OCI-LY7 (cell line): ENCODE data around the gene IPO13. TPM values are rescaled to one million over a fixed set of nuclear protein-coding genes. Genes with fewer than 3 reads are reported as not detected.

Source experiments
- BruUV-seq: library from RNA; stranded (reverse); fragments of 400-500 nt; replicated peaks from 2 replicates; lab custom pipeline; 2021; lab: Mats Ljungman, UMichigan
- CTCF ChIA-PET: fragments of 300-600 bp; sonication (Branson Sonifier 250); formaldehyde crosslinking; loops from one replicate; lab custom pipeline; 2022; ENCODE audit warnings: antibody characterized with exemption; ENCODE audit not compliant: unreplicated experiment; lab: Charles Lee
- POLR2A ChIA-PET: fragments of 300-600 bp; sonication (Branson Sonifier 250); formaldehyde crosslinking; loops from one replicate; lab custom pipeline; 2022; ENCODE audit warnings: antibody characterized with exemption; lab: Charles Lee
- DNase-seq: peaks from one replicate; pipeline ENCODE4 v3.0.0-alpha.2; 2015; ENCODE audit warnings: low spot score
- H2AFZ ChIP-seq: fragments of 200-600 bp; sonication (generic), shearing (Covaris generic); 2 replicates; pipeline ENCODE4 v1.6.1; 2014; ENCODE audit warnings: mild to moderate bottlenecking, antibody characterized with exemption, low read length, moderate library complexity
- H3K27ac ChIP-seq: fragments of 200-600 bp; sonication (generic); 2 replicates; pipeline ENCODE4 v1.5.1; 2014; ENCODE audit warnings: mixed run types, low read depth, mild to moderate bottlenecking, moderate library complexity, low read length, inconsistent platforms; ENCODE audit not compliant: poor library complexity, severe bottlenecking
- H3K36me3 ChIP-seq: fragments of 200-600 bp; sonication (generic); 2 replicates; pipeline ENCODE4 v1.6.1; 2014; ENCODE audit warnings: mild to moderate bottlenecking, antibody characterized with exemption, low read length, moderate library complexity, mixed read lengths; ENCODE audit not compliant: insufficient read depth
- H3K4me1 ChIP-seq: fragments of 200-600 bp; sonication (generic); 2 replicates; pipeline ENCODE4 v1.5.1; 2014; ENCODE audit warnings: mild to moderate bottlenecking, low read length; ENCODE audit not compliant: insufficient read depth, poor library complexity, severe bottlenecking
- H3K4me2 ChIP-seq: fragments of 200-600 bp; sonication (generic); 2 replicates; pipeline ENCODE4 v1.6.1; 2014; ENCODE audit warnings: mild to moderate bottlenecking, low read length
- H3K4me3 ChIP-seq: fragments of 200-600 bp; sonication (generic); 2 replicates; pipeline ENCODE4 v1.5.1; 2014; ENCODE audit warnings: mild to moderate bottlenecking, low read depth, low read length; ENCODE audit not compliant: poor library complexity, severe bottlenecking
- H3K79me2 ChIP-seq: fragments of 200-600 bp; sonication (generic); 2 replicates; pipeline ENCODE4 v1.6.1; 2016; ENCODE audit warnings: low read depth, mild to moderate bottlenecking, low read length, moderate library complexity, mixed read lengths; ENCODE audit not compliant: insufficient read depth
- H3K9me2 ChIP-seq: fragments of 200-600 bp; sonication (generic); 2 replicates; pipeline ENCODE4 v1.6.1; 2016; ENCODE audit warnings: mild to moderate bottlenecking, low read length, mixed read lengths; ENCODE audit not compliant: insufficient read depth
- H3K9me3 ChIP-seq: fragments of 200-600 bp; sonication (generic); 2 replicates; pipeline ENCODE4 v1.6.1; 2014; ENCODE audit warnings: mild to moderate bottlenecking, mixed run types, low read length, mixed read lengths
- H4K20me1 ChIP-seq: fragments of 200-600 bp; sonication (generic); 2 replicates; pipeline ENCODE4 v1.6.1; 2014; ENCODE audit warnings: mild to moderate bottlenecking, antibody characterized with exemption, low read length, moderate library complexity, mixed read lengths; ENCODE audit not compliant: insufficient read depth
- EZH2phosphoT487 ChIP-seq: fragments of 200-600 bp; sonication (generic); IDR thresholded peaks from 2 replicates; pipeline ENCODE4 v1.6.1; 2018; ENCODE audit warnings: low read depth, borderline replicate concordance, mild to moderate bottlenecking, mixed run types, antibody characterized with exemption, low read length, moderate library complexity, mixed read lengths
- intact Hi-C: fragments of 100-400 bp; cut with micrococcal nuclease; formaldehyde crosslinking; loops from one replicate; pipeline ENCODE4 v1.10.0; 2022; ENCODE audit not compliant: unreplicated experiment
- total RNA-seq, 2 experiments: library from RNA; depleted of rRNA in 1 of 2; stranded (reverse); fragments of >200 nt in 1 of 2; shearing (Covaris generic) in 1 of 2; gene quantifications; 2 replicates each; pipeline ENCODE4 v1.2.3, GENCODE V29; 2014 to 2022
- TF ChIP-seq, protein P1 (sequence below): fragments of 200-600 bp; sonication (generic); conservative IDR thresholded peaks from 2 replicates; pipeline ENCODE4 v1.5.1; 2014; ENCODE audit warnings: mild to moderate bottlenecking, antibody characterized with exemption, low read length, moderate library complexity, mixed read lengths

IPO13 gene
- total RNA-seq, 2 experiments from 2014 or later: 17.8 to 24.1 TPM

GRCh38 chr1:43958351-43959255 is 11.9 kb downstream of the IPO13 start:
- Histone ChIP-seq H3K4me3 (no peak overlapping the region), H3K9me2 (no peaks in the 10 kb centered on the region), H3K79me2 (no peaks in the 10 kb centered on the region), H3K4me1 (no peaks in the 10 kb centered on the region), H2AFZ (no peak overlapping the region), H3K9me3 (no peaks in the 10 kb centered on the region), H4K20me1 (peaks cover 4% of the 10 kb centered on the region), H3K36me3 (peaks cover 29% of the 10 kb centered on the region; the same call in 1 of the 2 replicates), H3K4me2 (no peak overlapping the region), H3K27ac (no peak overlapping the region)
- POLR2A ChIA-PET: interaction anchor here (1.1 kb wide), 1 partner anchor 11 kb away, joined by 3 read pairs; no protein-coding TSS in a partner anchor
- CTCF ChIA-PET: interaction anchor here (0.6 to 1.2 kb wide), 2 partner anchors 23 to 62 kb away, joined by 3 read pairs; no protein-coding TSS in a partner anchor
- no peak for TF ChIP-seq EZH2phosphoT487
- TF ChIP-seq, protein P1, sequence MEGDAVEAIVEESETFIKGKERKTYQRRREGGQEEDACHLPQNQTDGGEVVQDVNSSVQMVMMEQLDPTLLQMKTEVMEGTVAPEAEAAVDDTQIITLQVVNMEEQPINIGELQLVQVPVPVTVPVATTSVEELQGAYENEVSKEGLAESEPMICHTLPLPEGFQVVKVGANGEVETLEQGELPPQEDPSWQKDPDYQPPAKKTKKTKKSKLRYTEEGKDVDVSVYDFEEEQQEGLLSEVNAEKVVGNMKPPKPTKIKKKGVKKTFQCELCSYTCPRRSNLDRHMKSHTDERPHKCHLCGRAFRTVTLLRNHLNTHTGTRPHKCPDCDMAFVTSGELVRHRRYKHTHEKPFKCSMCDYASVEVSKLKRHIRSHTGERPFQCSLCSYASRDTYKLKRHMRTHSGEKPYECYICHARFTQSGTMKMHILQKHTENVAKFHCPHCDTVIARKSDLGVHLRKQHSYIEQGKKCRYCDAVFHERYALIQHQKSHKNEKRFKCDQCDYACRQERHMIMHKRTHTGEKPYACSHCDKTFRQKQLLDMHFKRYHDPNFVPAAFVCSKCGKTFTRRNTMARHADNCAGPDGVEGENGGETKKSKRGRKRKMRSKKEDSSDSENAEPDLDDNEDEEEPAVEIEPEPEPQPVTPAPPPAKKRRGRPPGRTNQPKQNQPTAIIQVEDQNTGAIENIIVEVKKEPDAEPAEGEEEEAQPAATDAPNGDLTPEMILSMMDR: no peak
- DNase-seq: no peak
- no TSS peak for BruUV-seq
- intact Hi-C loops: no loop called here

GRCh38 chr1:43960798-43961197 is 14.0 kb downstream of the IPO13 start:
- intact Hi-C loops: no loop called here
- TF ChIP-seq, protein P1: no peak
- no peak for TF ChIP-seq EZH2phosphoT487
- Histone ChIP-seq H3K36me3 (peaks cover 29% of the 10 kb centered on the region; the same call in 1 of the 2 replicates), H3K4me2 (no peak overlapping the region), H3K27ac (no peak overlapping the region), H3K79me2 (no peaks in the 10 kb centered on the region), H3K9me3 (no peaks in the 10 kb centered on the region), H4K20me1 (no peaks in the 10 kb centered on the region; the same call in 1 of the 2 replicates), H3K4me3 (no peak overlapping the region), H2AFZ (no peak overlapping the region), H3K4me1 (no peaks in the 10 kb centered on the region), H3K9me2 (no peaks in the 10 kb centered on the region)
- no peak for DNase-seq
- POLR2A ChIA-PET: no interaction called here
- no TSS peak for BruUV-seq
- CTCF ChIA-PET: no interaction called here
